ENCODE data around the gene RARG. TPM values are rescaled to one million over a fixed set of nuclear protein-coding genes. Genes with fewer than 3 reads are reported as not detected.

RARG gene
- total RNA-seq, 4 donors from 2014 or later = 160 to 207 (median 199) TPM

GRCh38 chr12:53251477-53252348 is 19.7 kb upstream of the RARG start:
- intact Hi-C loops (cut with DNase I; ENCODE audit: low total_unique reads) = no loop called here

GRCh38 chr12:53245286-53245685 is 13.3 kb upstream of the RARG start:
- intact Hi-C loops (cut with DNase I; ENCODE audit: low total_unique reads) = no loop called here
- no peak overlapping the region for H3K4me3 ChIP-seq (ENCODE audit: low read depth, poor library complexity, severe bottlenecking)
- no peak for DNase-seq (ENCODE audit: low spot score in 2 of 2)
- no peak for TF ChIP-seq POLR2A (IDR thresholded peaks at IDR 0.05)
- TF ChIP-seq, protein P1, sequence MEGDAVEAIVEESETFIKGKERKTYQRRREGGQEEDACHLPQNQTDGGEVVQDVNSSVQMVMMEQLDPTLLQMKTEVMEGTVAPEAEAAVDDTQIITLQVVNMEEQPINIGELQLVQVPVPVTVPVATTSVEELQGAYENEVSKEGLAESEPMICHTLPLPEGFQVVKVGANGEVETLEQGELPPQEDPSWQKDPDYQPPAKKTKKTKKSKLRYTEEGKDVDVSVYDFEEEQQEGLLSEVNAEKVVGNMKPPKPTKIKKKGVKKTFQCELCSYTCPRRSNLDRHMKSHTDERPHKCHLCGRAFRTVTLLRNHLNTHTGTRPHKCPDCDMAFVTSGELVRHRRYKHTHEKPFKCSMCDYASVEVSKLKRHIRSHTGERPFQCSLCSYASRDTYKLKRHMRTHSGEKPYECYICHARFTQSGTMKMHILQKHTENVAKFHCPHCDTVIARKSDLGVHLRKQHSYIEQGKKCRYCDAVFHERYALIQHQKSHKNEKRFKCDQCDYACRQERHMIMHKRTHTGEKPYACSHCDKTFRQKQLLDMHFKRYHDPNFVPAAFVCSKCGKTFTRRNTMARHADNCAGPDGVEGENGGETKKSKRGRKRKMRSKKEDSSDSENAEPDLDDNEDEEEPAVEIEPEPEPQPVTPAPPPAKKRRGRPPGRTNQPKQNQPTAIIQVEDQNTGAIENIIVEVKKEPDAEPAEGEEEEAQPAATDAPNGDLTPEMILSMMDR (IDR thresholded peaks at IDR 0.05) = no peak
- WGBS, 2 donors = 78 to 83% methylated on average over 3 of the region's 3 CpGs

More at GRCh38 chr12:53251477-53252348, 19.7 kb upstream of the RARG start:
- H3K4me3 ChIP-seq (ENCODE audit: low read depth, poor library complexity, severe bottlenecking) = peak overlapping the region; percentile 58
- peak; percentile 72 to 95 for DNase-seq (ENCODE audit: low spot score in 2 of 2)
- 0% methylated on average over 24 to 33 of the region's 51 CpGs for WGBS, 2 donors
- TF ChIP-seq, protein P1 (IDR thresholded peaks at IDR 0.05) = no peak
- no peak for TF ChIP-seq POLR2A (IDR thresholded peaks at IDR 0.05)

DNA sequence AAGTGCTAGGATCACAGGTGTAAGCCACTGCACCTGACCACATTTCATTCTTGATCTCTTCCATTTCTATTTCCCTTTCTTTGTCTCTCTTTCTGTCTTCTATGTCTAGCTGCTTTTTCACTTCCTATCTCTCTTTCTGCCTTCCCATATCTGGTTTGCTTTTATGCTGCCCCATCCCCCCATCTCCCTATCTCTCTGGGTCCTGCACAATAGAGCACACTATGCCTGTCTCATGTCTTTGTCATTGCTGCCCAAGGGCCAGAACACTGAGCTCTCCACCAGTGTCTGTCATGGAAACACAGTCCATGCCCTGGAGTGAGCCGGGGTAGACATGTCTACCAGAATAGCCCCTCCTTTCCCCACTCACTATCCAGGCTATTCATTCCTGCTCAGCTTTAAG is 12.3 kb upstream of the RARG start:
- WGBS, 2 donors = 75 to 77% methylated on average over 1 of the region's 1 CpG
- no peak overlapping the region for H3K4me3 ChIP-seq (ENCODE audit: low read depth, poor library complexity, severe bottlenecking)
- DNase-seq (ENCODE audit: low spot score in 2 of 2) = no peak
- intact Hi-C loops (cut with DNase I; ENCODE audit: low total_unique reads) = no loop called here
- TF ChIP-seq, protein P1 (IDR thresholded peaks at IDR 0.05) = no peak
- no peak for TF ChIP-seq POLR2A (IDR thresholded peaks at IDR 0.05)

DNA sequence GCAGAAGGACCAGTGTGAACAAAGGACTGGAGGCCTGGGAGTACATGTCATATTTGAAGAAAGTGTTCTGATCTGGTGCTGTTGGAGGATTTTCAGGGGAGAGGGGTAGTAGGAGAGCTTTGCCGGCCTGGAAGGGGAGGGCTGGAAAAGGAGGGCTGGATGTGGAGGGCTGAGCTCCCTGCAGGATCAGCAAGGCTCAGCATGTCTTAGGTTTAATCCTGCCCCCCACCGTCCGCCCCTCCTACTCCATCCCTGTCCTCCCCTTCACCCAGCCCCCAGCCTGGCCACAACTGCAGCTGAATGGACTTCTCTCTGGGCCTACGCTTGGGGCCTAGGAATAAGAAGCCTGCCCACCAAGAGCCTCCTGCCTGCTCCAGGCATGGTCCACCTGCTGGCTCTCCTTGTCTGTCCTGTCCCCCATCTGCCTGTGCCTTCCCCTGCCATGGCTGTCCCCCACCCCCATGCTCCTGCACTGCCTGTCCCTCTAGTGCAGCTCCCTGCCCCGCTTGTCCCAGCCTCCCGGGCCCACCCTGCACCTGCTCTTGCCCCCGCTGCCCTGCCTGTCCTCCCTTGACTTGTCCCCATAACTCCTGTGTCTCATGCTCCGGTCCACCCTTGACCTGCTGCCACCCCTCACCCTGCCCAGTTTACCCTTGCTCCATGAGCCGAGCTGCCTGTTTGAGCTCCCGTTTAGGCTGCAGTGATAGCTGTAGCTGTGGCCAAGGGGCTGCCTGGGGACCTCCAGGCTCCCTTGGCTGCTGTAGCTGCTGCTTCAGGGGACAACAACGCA is 9.8 kb upstream of the RARG start:
- no peak overlapping the region for H3K4me3 ChIP-seq (ENCODE audit: low read depth, poor library complexity, severe bottlenecking)
- intact Hi-C loops (cut with DNase I; ENCODE audit: low total_unique reads) = no loop called here
- TF ChIP-seq POLR2A (IDR thresholded peaks at IDR 0.05) = no peak
- TF ChIP-seq, protein P1 (IDR thresholded peaks at IDR 0.05) = no peak
- 80 to 89% methylated on average over 11 of the region's 11 CpGs for WGBS, 2 donors
- no peak for DNase-seq (ENCODE audit: low spot score in 2 of 2)

- intact Hi-C loops (cut with DNase I; ENCODE audit: low total_unique reads) = no loop called here
- 93 to 94% methylated on average over 10 of the region's 10 CpGs for WGBS, 2 donors
- TF ChIP-seq, protein P1 (IDR thresholded peaks at IDR 0.05) = no peak
- no peak for TF ChIP-seq POLR2A (IDR thresholded peaks at IDR 0.05)
- DNase-seq (ENCODE audit: low spot score in 2 of 2) = no peak
- no peak overlapping the region for H3K4me3 ChIP-seq (ENCODE audit: low read depth, poor library complexity, severe bottlenecking)
Measured at GRCh38 chr12:53239643-53240258, 7.7 kb upstream of the RARG start.
